Epithelial cell of esophagus (primary cell): ENCODE measurements around the gene EMC8.

Experiments used
- DNase-seq: peaks from one replicate; pipeline ENCODE4 v3.0.0; 2010; ENCODE audit warnings: low read depth
- H3K4me3 ChIP-seq: 2 replicates; pipeline ENCODE4 v1.5.1; 2011; ENCODE audit warnings: mild to moderate bottlenecking, low read length, control low read depth
- TF ChIP-seq, protein P1 (sequence below): IDR thresholded peaks from 2 replicates; pipeline ENCODE4 v1.5.1; 2011; ENCODE audit warnings: low read depth, mild to moderate bottlenecking, low read length, control low read depth, inconsistent platforms; ENCODE audit not compliant: insufficient read depth; ENCODE audit errors: missing control alignments

EMC8 gene

GRCh38 chr16:85828166-85828565, 28.8 kb upstream of the EMC8 start:
- H3K4me3 ChIP-seq = no peak overlapping the region
- TF ChIP-seq, protein P1, sequence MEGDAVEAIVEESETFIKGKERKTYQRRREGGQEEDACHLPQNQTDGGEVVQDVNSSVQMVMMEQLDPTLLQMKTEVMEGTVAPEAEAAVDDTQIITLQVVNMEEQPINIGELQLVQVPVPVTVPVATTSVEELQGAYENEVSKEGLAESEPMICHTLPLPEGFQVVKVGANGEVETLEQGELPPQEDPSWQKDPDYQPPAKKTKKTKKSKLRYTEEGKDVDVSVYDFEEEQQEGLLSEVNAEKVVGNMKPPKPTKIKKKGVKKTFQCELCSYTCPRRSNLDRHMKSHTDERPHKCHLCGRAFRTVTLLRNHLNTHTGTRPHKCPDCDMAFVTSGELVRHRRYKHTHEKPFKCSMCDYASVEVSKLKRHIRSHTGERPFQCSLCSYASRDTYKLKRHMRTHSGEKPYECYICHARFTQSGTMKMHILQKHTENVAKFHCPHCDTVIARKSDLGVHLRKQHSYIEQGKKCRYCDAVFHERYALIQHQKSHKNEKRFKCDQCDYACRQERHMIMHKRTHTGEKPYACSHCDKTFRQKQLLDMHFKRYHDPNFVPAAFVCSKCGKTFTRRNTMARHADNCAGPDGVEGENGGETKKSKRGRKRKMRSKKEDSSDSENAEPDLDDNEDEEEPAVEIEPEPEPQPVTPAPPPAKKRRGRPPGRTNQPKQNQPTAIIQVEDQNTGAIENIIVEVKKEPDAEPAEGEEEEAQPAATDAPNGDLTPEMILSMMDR = no peak

GRCh38 chr16:85826686-85827247, 27.4 kb upstream of the EMC8 start:
- no peak overlapping the region for H3K4me3 ChIP-seq
- no peak for DNase-seq
- TF ChIP-seq, protein P1 = no peak

More at GRCh38 chr16:85828166-85828565, 28.8 kb upstream of the EMC8 start:
- DNase-seq = no peak

DNA sequence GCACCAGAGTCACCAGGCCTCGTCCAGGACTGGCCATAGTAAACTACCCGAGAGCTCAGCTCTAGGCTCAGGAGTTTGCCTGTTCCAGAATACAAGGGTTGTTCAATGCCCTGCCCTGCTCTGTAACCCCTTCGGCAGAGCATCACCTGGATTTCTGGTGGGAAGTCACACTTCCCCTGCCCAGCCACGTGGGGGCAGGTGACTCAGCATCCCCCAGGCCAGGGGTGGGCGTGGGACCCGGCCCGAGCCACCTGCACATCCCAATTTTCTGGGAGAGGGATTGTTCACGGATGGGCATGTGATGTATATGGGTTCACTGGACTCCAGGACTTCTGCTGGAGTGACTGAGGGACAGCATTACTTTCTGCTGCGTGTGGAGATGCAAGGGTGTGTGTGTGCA, 26.0 kb upstream of the EMC8 start:
- H3K4me3 ChIP-seq = no peak overlapping the region
- TF ChIP-seq, protein P1 = no peak
- no peak for DNase-seq

- no peak for DNase-seq
- H3K4me3 ChIP-seq = no peak overlapping the region
- TF ChIP-seq, protein P1 = no peak
Measured at GRCh38 chr16:85824161-85825135, 25.1 kb upstream of the EMC8 start.

DNA sequence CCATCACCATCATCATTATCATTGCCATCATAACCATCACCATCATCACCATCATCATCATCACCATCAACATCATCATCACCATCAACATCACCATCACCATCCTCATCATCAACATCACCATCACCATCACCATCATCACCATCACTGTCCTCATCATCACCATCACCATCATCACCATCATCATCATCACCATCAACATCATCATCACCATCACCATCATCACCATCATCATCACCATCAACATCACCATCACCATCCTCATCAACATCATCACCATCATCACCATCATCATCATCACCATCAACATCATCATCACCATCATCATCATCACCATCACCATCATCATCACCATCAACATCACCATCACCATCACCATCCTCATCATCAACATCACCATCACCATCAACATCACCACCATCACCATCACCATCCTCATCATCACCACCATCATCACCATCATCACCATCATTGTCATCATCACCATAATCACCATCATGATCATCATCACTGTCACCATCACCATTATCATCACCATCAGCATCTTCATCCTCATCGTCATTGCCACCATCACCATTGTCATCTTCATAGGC, 24.1 kb upstream of the EMC8 start:
- DNase-seq = no peak

DNA sequence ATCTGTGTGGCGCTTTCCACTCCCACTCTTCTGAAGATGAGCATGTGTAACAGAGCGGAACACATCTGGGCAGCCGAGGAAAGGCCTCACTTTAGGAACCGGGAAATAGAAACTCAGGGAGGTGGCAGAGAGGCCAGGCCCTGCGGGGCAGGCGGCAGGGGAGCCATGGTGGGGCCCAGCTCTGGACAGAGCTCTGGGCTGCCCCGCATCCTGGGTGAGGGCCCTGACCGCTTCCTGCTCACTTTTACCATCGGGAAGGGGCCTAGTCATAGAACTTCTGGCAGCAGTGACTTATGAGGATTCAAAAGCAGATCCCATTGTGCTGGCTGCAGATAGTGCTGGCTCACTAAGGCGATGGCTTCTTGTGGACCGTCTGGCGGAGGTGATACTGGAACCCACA, 22.8 kb upstream of the EMC8 start:
- DNase-seq = no peak
- TF ChIP-seq, protein P1 = no peak
- H3K4me3 ChIP-seq = no peak overlapping the region

More for the DNA sequence above, 24.1 kb upstream of the EMC8 start:
- H3K4me3 ChIP-seq = no peak overlapping the region
- TF ChIP-seq, protein P1 = no peak
